DOHH2 (cell line): ENCODE measurements around the gene DDAH2.

Experiments used
- EZH2phosphoT487 ChIP-seq: fragments of 200-600 bp; sonication (generic); IDR thresholded peaks from 2 replicates; pipeline ENCODE4 v1.6.1; 2017; ENCODE audit warnings: borderline replicate concordance, mild to moderate bottlenecking, antibody characterized with exemption, low read length, moderate library complexity, mixed read lengths
- TF ChIP-seq, protein P1 (sequence below): fragments of 200-600 bp; sonication (generic); IDR thresholded peaks from one replicate; pipeline ENCODE4 v1.5.1; 2014; ENCODE audit warnings: antibody characterized with exemption, mild to moderate bottlenecking, low read depth, low read length; ENCODE audit not compliant: poor library complexity, severe bottlenecking

DNA sequence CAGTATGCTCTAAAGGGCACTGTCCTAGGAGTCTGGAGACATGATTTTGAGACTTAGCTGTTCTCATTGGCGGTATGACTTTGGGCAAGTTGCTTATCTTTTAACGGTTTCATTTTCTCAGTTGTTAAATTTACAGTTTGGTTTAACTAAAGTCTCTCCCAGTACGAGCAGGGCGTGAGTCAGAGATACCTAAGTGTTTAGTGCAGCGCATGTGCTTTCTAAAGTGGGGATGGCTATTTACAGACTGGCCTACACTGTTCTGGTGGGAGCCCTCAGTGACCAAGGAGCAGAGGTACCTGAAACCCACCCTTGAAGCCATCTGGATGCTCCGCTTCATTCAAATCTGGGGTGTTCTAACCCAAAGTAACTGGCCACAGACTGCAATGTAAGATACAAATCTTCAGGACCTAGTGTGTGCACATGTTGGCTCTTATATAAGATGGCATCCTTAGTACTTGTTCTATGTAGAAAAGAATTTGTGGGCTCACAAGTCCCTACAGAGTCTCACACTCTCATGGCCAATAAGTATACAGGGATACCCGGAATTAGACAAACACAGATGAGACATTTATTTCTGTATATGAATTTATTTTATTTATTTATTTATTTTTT, 21.4 kb upstream of the DDAH2 start:
- TF ChIP-seq, protein P1, sequence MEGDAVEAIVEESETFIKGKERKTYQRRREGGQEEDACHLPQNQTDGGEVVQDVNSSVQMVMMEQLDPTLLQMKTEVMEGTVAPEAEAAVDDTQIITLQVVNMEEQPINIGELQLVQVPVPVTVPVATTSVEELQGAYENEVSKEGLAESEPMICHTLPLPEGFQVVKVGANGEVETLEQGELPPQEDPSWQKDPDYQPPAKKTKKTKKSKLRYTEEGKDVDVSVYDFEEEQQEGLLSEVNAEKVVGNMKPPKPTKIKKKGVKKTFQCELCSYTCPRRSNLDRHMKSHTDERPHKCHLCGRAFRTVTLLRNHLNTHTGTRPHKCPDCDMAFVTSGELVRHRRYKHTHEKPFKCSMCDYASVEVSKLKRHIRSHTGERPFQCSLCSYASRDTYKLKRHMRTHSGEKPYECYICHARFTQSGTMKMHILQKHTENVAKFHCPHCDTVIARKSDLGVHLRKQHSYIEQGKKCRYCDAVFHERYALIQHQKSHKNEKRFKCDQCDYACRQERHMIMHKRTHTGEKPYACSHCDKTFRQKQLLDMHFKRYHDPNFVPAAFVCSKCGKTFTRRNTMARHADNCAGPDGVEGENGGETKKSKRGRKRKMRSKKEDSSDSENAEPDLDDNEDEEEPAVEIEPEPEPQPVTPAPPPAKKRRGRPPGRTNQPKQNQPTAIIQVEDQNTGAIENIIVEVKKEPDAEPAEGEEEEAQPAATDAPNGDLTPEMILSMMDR, result no peak
- TF ChIP-seq EZH2phosphoT487, result no peak
